GM12873 (cell line): Measurements from ENCODE around the gene LSM3.

Experiments
- TF ChIP-seq, protein P1 (sequence below): IDR thresholded peaks from 2 replicates; pipeline ENCODE4 v1.5.1; 2012; ENCODE audit warnings: low read depth, mild to moderate bottlenecking, moderate library complexity, low read length, control low read depth; ENCODE audit not compliant: insufficient read depth; ENCODE audit errors: missing control alignments

Gene LSM3

DNA sequence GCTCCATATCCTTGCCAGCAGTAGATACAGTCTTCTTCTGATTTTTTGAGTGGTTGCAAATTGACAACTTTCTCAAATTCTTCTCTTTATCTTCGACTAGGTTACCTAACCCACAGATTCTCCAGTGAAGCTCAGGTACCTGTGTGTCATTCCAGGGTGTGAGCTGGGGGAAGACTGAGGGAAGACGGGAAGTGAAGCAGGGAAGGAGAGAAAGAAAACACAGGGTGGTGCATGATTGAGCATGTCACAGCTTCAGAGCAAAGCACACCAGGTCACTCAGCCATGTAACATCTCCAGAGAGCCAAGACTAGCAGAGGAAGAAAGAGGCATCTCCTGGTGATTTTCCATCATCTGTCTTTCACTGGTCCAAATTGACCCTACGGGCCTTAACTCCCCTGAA lies 67.2 kb downstream of the LSM3 start:
- TF ChIP-seq, protein P1, sequence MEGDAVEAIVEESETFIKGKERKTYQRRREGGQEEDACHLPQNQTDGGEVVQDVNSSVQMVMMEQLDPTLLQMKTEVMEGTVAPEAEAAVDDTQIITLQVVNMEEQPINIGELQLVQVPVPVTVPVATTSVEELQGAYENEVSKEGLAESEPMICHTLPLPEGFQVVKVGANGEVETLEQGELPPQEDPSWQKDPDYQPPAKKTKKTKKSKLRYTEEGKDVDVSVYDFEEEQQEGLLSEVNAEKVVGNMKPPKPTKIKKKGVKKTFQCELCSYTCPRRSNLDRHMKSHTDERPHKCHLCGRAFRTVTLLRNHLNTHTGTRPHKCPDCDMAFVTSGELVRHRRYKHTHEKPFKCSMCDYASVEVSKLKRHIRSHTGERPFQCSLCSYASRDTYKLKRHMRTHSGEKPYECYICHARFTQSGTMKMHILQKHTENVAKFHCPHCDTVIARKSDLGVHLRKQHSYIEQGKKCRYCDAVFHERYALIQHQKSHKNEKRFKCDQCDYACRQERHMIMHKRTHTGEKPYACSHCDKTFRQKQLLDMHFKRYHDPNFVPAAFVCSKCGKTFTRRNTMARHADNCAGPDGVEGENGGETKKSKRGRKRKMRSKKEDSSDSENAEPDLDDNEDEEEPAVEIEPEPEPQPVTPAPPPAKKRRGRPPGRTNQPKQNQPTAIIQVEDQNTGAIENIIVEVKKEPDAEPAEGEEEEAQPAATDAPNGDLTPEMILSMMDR: no peak

DNA sequence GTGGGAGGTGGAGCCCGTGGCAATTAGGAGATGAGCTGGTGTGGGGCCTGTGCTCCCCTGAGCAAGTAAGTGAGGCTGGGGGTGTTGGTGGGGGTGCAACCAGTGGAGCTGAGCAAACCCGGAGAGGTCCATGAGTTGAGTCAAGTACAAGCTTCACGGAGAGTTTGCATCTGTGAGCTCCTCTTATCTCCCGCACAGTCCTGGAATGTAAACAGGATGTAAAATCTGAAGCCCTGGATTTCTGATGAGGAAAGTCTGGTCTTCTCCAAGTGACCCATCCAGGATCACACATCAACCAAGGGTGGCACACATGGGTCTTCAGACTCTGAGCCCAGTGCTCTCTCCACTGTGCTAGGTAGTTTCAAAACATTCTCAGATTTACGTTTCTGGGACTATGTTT lies 67.8 kb downstream of the LSM3 start:
- TF ChIP-seq, protein P1: no peak

DNA sequence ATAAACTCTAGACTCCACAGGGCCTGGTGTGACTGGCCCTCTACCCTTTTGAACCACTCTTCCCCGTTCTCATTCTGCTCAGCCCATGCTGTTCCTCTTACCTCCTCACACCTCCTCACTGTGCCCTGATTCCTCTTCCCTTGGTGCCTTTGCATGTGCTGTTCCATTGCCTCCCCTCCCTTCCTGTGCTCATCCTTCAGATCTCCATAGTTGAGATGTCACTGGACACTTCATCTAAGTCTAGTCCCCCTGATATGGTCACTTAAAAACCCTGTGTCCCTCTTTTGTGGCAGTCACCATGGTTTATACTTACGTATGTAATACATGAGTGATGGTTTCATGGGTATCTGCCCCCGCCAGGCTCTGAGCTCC lies 69.8 kb downstream of the LSM3 start:
- TF ChIP-seq, protein P1: no peak

DNA sequence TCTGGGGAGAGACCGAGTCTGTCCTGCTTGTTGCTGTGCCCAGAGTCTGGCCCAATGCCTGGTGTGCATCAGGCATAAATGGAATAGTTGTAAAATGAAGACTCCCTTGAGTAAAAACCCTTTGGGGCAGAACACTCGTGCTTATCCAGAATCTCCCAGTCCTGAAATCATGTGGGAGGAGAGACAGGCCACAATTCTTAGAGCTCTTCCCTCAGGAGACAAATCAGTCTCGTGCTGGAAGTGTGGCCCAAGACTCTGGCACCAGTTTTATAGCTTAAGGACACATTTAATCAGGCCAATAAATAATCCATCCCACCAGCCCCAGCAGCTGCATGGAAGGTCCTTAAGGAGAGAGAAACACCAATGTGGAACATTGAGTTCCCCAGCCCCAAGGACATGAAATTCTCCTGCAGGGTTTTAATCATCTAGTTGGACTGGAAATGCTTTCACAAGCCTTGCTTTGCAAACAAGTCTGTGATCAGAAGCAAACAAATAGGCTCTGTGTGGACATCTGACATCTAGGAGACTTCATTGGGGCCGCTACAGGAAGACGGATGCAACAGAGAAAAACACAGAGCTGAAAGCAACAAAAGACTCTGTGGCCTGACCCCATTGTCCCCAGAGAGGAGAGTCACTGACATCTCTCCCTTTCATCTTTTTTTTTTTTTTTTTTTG lies 70.4 kb downstream of the LSM3 start:
- TF ChIP-seq, protein P1: no peak
